K562 (cell line): ENCODE data around the gene CLSTN1. TPM values are rescaled to one million over a fixed set of nuclear protein-coding genes. Genes with fewer than 3 reads are reported as not detected.

Source experiments
- ATAC-seq: fragments of 200-7000 bp; cut with Tn5 transposase; 3 replicates; pipeline ENCODE4 v1.9.1; 2020; ENCODE audit warnings: moderate library complexity
- BruUV-seq: library from RNA; stranded (reverse); fragments of 400-500 nt; replicated peaks from 2 replicates; lab custom pipeline; 2021; lab: Mats Ljungman, UMichigan
- CTCF ChIA-PET: fragments of 300-600 bp; formaldehyde crosslinking; extraction: SDS; loops from one replicate; lab custom pipeline; 2021; ENCODE audit warnings: low intra/inter-chr PET ratio; lab: Yijun Ruan, JAX
- POLR2A ChIA-PET: fragments of 300-600, 350-650 bp; sonication (Branson Sonifier 250); formaldehyde crosslinking; extraction: SDS; loops from one replicate; lab custom pipeline; 2021; ENCODE audit warnings: antibody characterized with exemption, inconsistent platforms; lab: Yijun Ruan, JAX
- DNase-seq, 4 experiments: peaks; one replicate each; pipeline versions ENCODE4 v3.0.0 to v3.0.0-alpha.2; 2011 to 2018; ENCODE audit warnings: low spot score in 3 of 4, mixed read lengths in 3 of 4; ENCODE audit errors: extremely low read depth in 1 of 4
- FAIRE-seq: peaks from 2 replicates; lab custom pipeline; 2011; peaks lifted over from hg19 to GRCh38; lab: Jason Lieb, UNC
- H2AFZ ChIP-seq: 2 replicates; pipeline ENCODE4 v1.6.0; 2011; ENCODE audit warnings: low read depth, low read length, control low read depth, inconsistent platforms
- H3K27ac ChIP-seq: fragments of 200-600 bp; 3 replicates; pipeline ENCODE4 v1.8.0; 2011; ENCODE audit warnings: low read depth, mild to moderate bottlenecking, control low read depth, inconsistent platforms, low read length, moderate library complexity, mixed read lengths; ENCODE audit errors: extremely low read depth
- H3K27me3 ChIP-seq, 2 experiments: fragments of 300-600 bp in 1 of 2; 2 replicates in 1 of 2; 3 replicates in 1 of 2; pipeline versions ENCODE4 v1.6.0 to v1.8.0; 2011; ENCODE audit warnings: inconsistent platforms in 2 of 2, low read length in 2 of 2, mild to moderate bottlenecking in 1 of 2, mixed read lengths in 1 of 2, moderate library complexity in 1 of 2; ENCODE audit not compliant: control insufficient read depth in 2 of 2, insufficient read depth in 2 of 2
- H3K36me3 ChIP-seq: fragments of 300-600 bp; 3 replicates; pipeline ENCODE4 v1.8.0; 2011; ENCODE audit warnings: mild to moderate bottlenecking, low read length, inconsistent platforms; ENCODE audit not compliant: control insufficient read depth, insufficient read depth
- H3K4me1 ChIP-seq, 2 experiments: fragments of 200-600 bp in 1 of 2; replicated peaks in 1 of 2; 2 replicates in 1 of 2; 3 replicates in 1 of 2; pipeline versions ENCODE4 v1.5.1 to v1.8.0; 2011; ENCODE audit warnings: inconsistent platforms in 2 of 2, low read length in 2 of 2, mild to moderate bottlenecking in 1 of 2, mixed read lengths in 1 of 2, moderate library complexity in 1 of 2; ENCODE audit not compliant: control insufficient read depth in 2 of 2, insufficient read depth in 2 of 2
- H3K4me2 ChIP-seq: 2 replicates; pipeline ENCODE4 v1.6.1; 2011; ENCODE audit warnings: low read length, control low read depth, inconsistent platforms, mixed read lengths; ENCODE audit not compliant: insufficient read depth
- H3K4me3 ChIP-seq: fragments of 200-600 bp; sonication (generic), shearing (Covaris generic); 2 replicates; pipeline ENCODE4 v1.5.1; 2016; ENCODE audit warnings: control low read depth, inconsistent platforms
- H3K79me2 ChIP-seq: fragments of 200-600 bp; 3 replicates; pipeline ENCODE4 v1.8.0; 2011; ENCODE audit warnings: low read length, inconsistent platforms; ENCODE audit not compliant: control insufficient read depth, insufficient read depth
- H3K9ac ChIP-seq, 2 experiments: 2 replicates each; pipeline versions ENCODE4 v1.6.0 to v1.6.1; 2011; ENCODE audit warnings: low read depth in 2 of 2, low read length in 2 of 2, control low read depth in 1 of 2, inconsistent platforms in 1 of 2, mild to moderate bottlenecking in 1 of 2, mixed read lengths in 1 of 2; ENCODE audit not compliant: insufficient read depth in 1 of 2
- H3K9me1 ChIP-seq: one replicate; pipeline ENCODE4 v1.6.0; 2011; ENCODE audit warnings: inconsistent platforms, mild to moderate bottlenecking, low read length, moderate library complexity; ENCODE audit not compliant: control insufficient read depth, insufficient read depth
- H3K9me3 ChIP-seq: replicated peaks from 2 replicates; pipeline ENCODE4 v1.5.1; 2011; ENCODE audit warnings: low read depth, low read length, inconsistent platforms; ENCODE audit not compliant: control insufficient read depth, insufficient read depth
- H4K20me1 ChIP-seq: replicated peaks from 2 replicates; pipeline ENCODE4 v1.6.1; 2011; ENCODE audit warnings: low read length, inconsistent platforms, mixed read lengths; ENCODE audit not compliant: control insufficient read depth, insufficient read depth
- ARNT ChIP-seq, 2 experiments: fragments of 450-650 bp; IDR thresholded peaks; 2 replicates each; pipeline ENCODE4 v1.6.1; 2016; ENCODE audit warnings: mild to moderate bottlenecking in 1 of 2
- CREM ChIP-seq: IDR thresholded peaks from 2 replicates; pipeline ENCODE4 v1.6.1; 2014; ENCODE audit warnings: antibody characterized with exemption, low read depth
- CTBP1 ChIP-seq: fragments of 450-650 bp; IDR thresholded peaks from 2 replicates; pipeline ENCODE4 v1.6.1; 2016; ENCODE audit warnings: borderline replicate concordance
- EGR1 ChIP-seq: fragments of 450-650 bp; conservative IDR thresholded peaks from 2 replicates; pipeline ENCODE4 v1.6.1; 2017; ENCODE audit warnings: mild to moderate bottlenecking
- FOSL1 ChIP-seq: fragments of 200-800 bp; sonication (Bioruptor generic); conservative IDR thresholded peaks from 2 replicates; pipeline ENCODE4 v1.6.1; 2016; ENCODE audit warnings: missing genetic modification characterization, missing compliant biosample characterization
- JUND ChIP-seq, 2 experiments: IDR thresholded peaks; 2 replicates in 1 of 2; 3 replicates in 1 of 2; pipeline ENCODE4 v1.6.1; 2011; ENCODE audit warnings: borderline replicate concordance in 2 of 2, low read depth in 2 of 2, low read length in 2 of 2, improper control_type of control experiment in 1 of 2, missing biosample characterization in 1 of 2, missing genetic modification characterization in 1 of 2, missing genetic modification reagents in 1 of 2
- MEIS2 ChIP-seq: fragments of 450-650 bp; IDR thresholded peaks from 2 replicates; pipeline ENCODE4 v1.6.1; 2014; ENCODE audit warnings: mild to moderate bottlenecking; ENCODE audit not compliant: partially characterized antibody
- MTA3 ChIP-seq: fragments of 450-650 bp; formaldehyde crosslinking; IDR thresholded peaks from 2 replicates; pipeline ENCODE4 v1.6.1; 2017; ENCODE audit warnings: mild to moderate bottlenecking, borderline replicate concordance
- SP1 ChIP-seq: sonication (generic); formaldehyde crosslinking; IDR thresholded peaks from 2 replicates; pipeline ENCODE4 v1.8.1; 2022; ENCODE audit warnings: mild to moderate bottlenecking, missing genetic modification reagents
- ZFP36 ChIP-seq: fragments of 150-350 bp; IDR thresholded peaks from 2 replicates; pipeline ENCODE4 v1.6.1; 2018; ENCODE audit warnings: low read length, low read depth; ENCODE audit not compliant: partially characterized antibody
- ZNF324 ChIP-seq: fragments of 250-450 bp; sonication (Bioruptor Pico); IDR thresholded peaks from 2 replicates; pipeline ENCODE4 v1.4.0; 2020; ENCODE audit warnings: mild to moderate bottlenecking
- ZNF347 ChIP-seq: fragments of 450-650 bp; formaldehyde crosslinking; IDR thresholded peaks from 2 replicates; pipeline ENCODE4 v1.4.0; 2020; ENCODE audit warnings: low read depth, mild to moderate bottlenecking, moderate library complexity
- WGBS: fragments of 100-300 bp; shearing (Covaris generic); methylation state at CpG from one replicate; pipeline ENCODE4 v1.1.6; 2016; ENCODE audit warnings: low coverage, mixed read lengths; ENCODE audit not compliant: insufficient coverage; ENCODE audit errors: missing lambda C conversion rate; 5-methylcytosine and 5-hydroxymethylcytosine counted together
- in situ Hi-C: fragments of 300-500 bp; cut with MboI; formaldehyde crosslinking; loops from 4 replicates; pipeline ENCODE4 v1.15.0; 2018; ENCODE audit warnings: inconsistent platforms, mixed read lengths
- intact Hi-C: fragments of 100-400 bp; cut with micrococcal nuclease; formaldehyde crosslinking; loops from 2 replicates; pipeline ENCODE4 v1.14.2; 2022
- polyA plus RNA-seq, 8 experiments: library from polyadenylated mRNA; depleted of rRNA in 4 of 8; stranded (reverse) in 5 of 8; unstranded in 3 of 8; fragments of >200 nt; fragmentation: Nextera tagmentation in 2 of 8; fragmentation: Illumina TruSeq in 1 of 8; extraction: Ambion mirVana in 2 of 8; extraction: Trizol in 1 of 8; gene quantifications; 2 replicates each; pipeline versions ENCODE4 v1.2.1 to v1.2.3, GENCODE V29; 2011 to 2014; ENCODE audit warnings: inconsistent platforms in 1 of 8, missing spikeins in 1 of 8
- total RNA-seq, 7 experiments: library from RNA; depleted of rRNA in 6 of 7; stranded (reverse); fragments of >200 nt in 6 of 7; fragmentation: Illumina TruSeq in 2 of 7; extraction: Trizol in 2 of 7; gene quantifications; 2 replicates each; pipeline versions ENCODE4 v1.2.1 to v1.2.3, GENCODE V29; 2011 to 2021; ENCODE audit warnings: low replicate concordance in 1 of 7
- TF ChIP-seq, protein P1 (sequence below), 2 experiments: IDR thresholded peaks in 1 of 2; conservative IDR thresholded peaks in 1 of 2; 2 replicates each; pipeline ENCODE4 v1.6.1; 2016; ENCODE audit warnings: low read depth in 2 of 2, mild to moderate bottlenecking in 1 of 2, missing compliant biosample characterization in 1 of 2, missing genetic modification characterization in 1 of 2, moderate library complexity in 1 of 2
- TF ChIP-seq, protein P2 (sequence below), 2 experiments: fragments of 450-650 bp in 1 of 2; sonication (generic) in 1 of 2; formaldehyde crosslinking in 1 of 2; IDR thresholded peaks in 1 of 2; conservative IDR thresholded peaks in 1 of 2; 2 replicates each; pipeline versions ENCODE4 v1.6.1 to v1.8.1; 2016 to 2023; ENCODE audit warnings: mild to moderate bottlenecking in 2 of 2, moderate library complexity in 2 of 2, inconsistent platforms in 1 of 2, missing genetic modification reagents in 1 of 2

The CLSTN1 gene
- total and polyA plus RNA-seq, 9 of the 15 experiments (the other 6 are each of a cell fraction or from before 2014, with no cell fraction given): 1.1 to 32.5 (median 13.3) TPM

DNA sequence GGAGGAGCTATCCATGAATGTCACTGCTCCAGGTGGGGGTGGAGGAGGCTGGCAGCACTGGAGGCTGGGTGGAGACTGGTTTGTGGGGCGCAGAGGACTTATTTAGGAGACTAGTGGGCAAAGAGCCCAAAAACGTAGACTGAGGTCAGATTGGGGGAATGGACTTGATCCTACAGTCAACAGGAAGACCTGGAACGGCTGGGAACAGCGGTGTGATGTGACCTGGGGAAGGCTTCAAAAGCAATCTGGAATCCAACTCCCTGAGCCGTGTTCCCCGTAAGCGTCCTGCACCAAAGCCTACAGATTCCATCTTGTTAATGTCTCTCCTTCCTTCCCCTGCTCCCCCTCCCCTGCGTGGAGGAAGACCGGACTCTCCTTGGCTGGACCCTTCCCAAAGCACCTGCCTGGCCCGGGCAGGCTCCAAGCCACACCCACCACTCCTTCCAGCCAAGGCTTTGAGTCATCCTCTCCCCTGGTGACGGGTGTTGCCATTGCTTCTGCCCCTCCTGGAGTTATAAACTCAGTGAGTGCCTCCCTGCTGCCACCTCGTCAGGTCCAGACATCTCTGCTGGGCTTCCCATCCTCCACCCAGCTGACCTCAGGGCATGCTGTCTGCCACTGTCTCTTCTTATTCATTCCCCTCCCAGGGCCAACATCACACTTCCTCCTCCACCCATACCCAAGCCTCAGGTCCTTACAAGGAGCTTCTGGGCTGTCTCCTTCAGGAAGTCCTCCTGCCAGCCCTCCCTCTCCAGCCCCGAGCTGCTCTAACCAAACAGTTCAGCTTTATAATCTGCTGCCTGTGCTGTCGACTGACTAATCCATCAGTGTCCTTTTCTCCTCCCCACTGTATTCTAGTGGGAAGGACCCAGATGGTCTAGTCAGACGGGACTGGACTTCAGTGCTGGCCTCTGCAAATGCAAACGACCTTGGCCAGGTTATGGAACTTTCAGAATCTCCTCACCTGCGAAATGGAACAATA, 1.6 kb upstream of the CLSTN1 start:
- Histone ChIP-seq H2AFZ (no peak overlapping the region), H3K36me3 (no peaks in the 10 kb centered on the region), H3K27ac (no peak overlapping the region), H3K27me3 (peaks cover 9 to 37% of the 10 kb centered on the region in 2 experiments; a peak in 4 of 5 replicates), H4K20me1 (peaks cover 4% of the 10 kb centered on the region; the same call in 1 of the 2 replicates), H3K79me2 (peaks cover 20% of the 10 kb centered on the region), H3K4me1 (peaks cover 16 to 28% of the 10 kb centered on the region in 2 experiments), H3K9me1 (no peaks in the 10 kb centered on the region), H3K4me3 (no peak overlapping the region), H3K9ac (no peak overlapping the region), H3K4me2 (no peak overlapping the region; the same call in 1 of the 2 replicates), H3K9me3 (no peaks in the 10 kb centered on the region)
- ATAC-seq (peak; percentile 16; the same call in 2 of the 3 replicates), FAIRE-seq (no peak), DNase-seq (peak; percentile 39 to 53 (median 46))
- WGBS: 8% methylated on average over 17 of the region's 17 CpGs
- no TSS peak for BruUV-seq
- TF ChIP-seq MTA3 (no peak), ZNF347 (CRISPR knock-in tag) (no peak), ARNT (IDR thresholded peaks at IDR 0.05) (no peak), MEIS2 (peak; percentile 46), ZNF324 (CRISPR knock-in tag) (no peak), CTBP1 (peak; percentile 50; the same call in 1 of the 2 replicates), FOSL1 (tag) (peak; percentile 35), CREM (0 out of 2 replicates have a peak, but pooled peaks have one; percentile 22), EGR1 (peak; percentile 30), ZFP36 (peak; percentile 87), SP1 (no peak), JUND (IDR thresholded peaks at IDR 0.05; ENCODE audit: borderline replicate concordance, low read depth, low read length) (peak; percentile 62; the same call in 1 of the 2 replicates), JUND (tag; IDR thresholded peaks at IDR 0.05; ENCODE audit: borderline replicate concordance, low read depth, low read length) (no peak)
- TF ChIP-seq, protein P1, sequence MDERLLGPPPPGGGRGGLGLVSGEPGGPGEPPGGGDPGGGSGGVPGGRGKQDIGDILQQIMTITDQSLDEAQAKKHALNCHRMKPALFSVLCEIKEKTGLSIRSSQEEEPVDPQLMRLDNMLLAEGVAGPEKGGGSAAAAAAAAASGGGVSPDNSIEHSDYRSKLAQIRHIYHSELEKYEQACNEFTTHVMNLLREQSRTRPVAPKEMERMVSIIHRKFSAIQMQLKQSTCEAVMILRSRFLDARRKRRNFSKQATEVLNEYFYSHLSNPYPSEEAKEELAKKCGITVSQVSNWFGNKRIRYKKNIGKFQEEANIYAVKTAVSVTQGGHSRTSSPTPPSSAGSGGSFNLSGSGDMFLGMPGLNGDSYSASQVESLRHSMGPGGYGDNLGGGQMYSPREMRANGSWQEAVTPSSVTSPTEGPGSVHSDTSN (CRISPR knock-in tag; IDR thresholded peaks at IDR 0.05; ENCODE audit: low read depth): no peak
- TF ChIP-seq, protein P1 (tag; conservative IDR thresholded peaks at IDR 0.05; ENCODE audit: low read depth): 0 out of 2 replicates have a peak, but pooled peaks have one; percentile 25
- TF ChIP-seq, protein P2, sequence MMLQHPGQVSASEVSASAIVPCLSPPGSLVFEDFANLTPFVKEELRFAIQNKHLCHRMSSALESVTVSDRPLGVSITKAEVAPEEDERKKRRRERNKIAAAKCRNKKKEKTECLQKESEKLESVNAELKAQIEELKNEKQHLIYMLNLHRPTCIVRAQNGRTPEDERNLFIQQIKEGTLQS (IDR thresholded peaks at IDR 0.05): peak; percentile 51
- TF ChIP-seq, protein P2 (CRISPR knock-in tag; conservative IDR thresholded peaks at IDR 0.05): no peak
- intact Hi-C loops: no loop called here
- ChIA-PET CTCF (no interaction called here), POLR2A (interaction anchor here (1.2 kb wide), 1 partner anchor 11 kb away, joined by 3 read pairs; no protein-coding TSS in a partner anchor)
- in situ Hi-C loops: no loop called here
